ENCODE measurements around the gene C22orf39.

GRCh38 chr22:19455033-19455432, 7.5 kb upstream of the C22orf39 start:
- no peak for TF ChIP-seq CTCF (IDR thresholded peaks at IDR 0.05)
- TF ChIP-seq POLR2A (IDR thresholded peaks at IDR 0.05), result no peak

All from breast epithelium (tissue), 3 donors.